HG03520 (cell line): Measurements from ENCODE around the gene RNF2.
A peak's percentile ranks its signal among the peaks of the same experiment; 100 is the strongest.
"Not testable (repeated sequence)": the region's sequence is repeated elsewhere in the genome, so short reads cannot be mapped to it uniquely, and the experiment has no call there.

Source experiments
- ATAC-seq: cut with Tn5 transposase; IDR thresholded peaks from one replicate; pipeline ENCODE4 v1.9.1; 2021; ENCODE audit warnings: mild to moderate bottlenecking, moderate library complexity; ENCODE audit not compliant: unreplicated experiment

RNF2 gene

DNA sequence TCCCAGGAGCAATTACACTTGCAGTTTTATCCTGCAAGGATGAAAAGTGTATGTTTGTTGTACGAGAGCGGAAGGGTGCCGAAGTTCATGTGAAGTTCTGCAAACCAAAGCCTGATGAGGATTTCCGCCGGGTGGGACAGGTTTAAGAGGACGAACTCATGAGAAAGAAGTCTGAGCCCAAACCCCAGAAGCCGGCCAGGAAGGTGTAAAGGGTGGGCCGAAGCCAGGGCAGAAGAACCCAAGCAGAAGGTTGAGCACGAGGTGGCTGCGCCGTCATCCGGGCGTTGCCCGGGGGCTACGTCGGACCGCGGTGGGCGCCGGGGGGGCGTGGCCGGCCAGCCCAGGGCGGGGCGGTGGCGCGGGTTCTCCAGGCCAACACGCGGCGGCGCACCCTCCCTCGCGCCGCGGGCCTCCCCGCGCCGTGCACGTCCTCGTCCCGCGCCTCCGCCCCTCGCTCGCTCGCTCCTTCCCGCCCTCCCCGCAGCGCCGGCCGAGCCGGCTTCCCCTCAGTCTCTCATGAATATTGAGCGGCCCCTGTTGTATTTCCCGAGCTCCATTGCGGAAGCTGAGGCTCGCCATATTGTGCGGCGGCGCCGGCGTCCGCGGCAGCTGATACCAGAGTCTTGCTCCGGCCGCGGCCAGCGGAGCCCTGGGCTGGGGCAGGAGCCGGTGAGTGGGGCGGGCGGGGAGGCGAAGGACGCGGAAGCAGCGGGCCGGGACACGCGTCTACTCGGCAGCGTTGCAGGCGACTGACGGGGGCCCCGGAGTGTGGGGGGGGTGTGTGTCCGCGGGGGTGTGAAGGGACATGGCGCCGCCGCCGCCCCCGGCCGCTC, at the start of gene RNF2:
Gene RNF2, plus strand, starts transcription at position 578 of the 833 bp plus-strand sequence. CDS start 41,996 bp downstream, outside the sequence.
- ATAC-seq: peak; percentile 86

GRCh38 chr1:184999974-185000373, 45.4 kb upstream of the RNF2 start:
- not testable (repeated sequence) for ATAC-seq

- ATAC-seq: not testable (repeated sequence)
These were observed 44.0 kb upstream of the RNF2 start for GRCh38 chr1:185001312-185001880.

DNA sequence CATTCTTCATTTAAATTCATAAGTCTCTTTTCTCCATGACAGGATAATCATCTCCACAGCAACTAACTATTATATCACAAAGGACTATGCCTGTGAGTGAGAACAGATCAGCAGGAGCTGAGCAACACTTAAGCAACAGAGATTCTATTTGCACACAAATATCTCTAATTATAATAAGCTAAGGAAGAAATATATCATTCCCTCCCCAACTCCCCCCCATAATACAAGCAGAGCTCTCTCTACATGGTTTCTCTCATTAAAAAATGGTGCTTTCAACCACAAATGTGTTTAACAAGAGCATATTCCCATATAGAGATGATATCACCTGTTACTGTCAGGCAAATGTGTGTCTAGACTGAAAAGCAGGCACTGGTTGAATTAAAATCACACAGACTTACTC, 36.5 kb upstream of the RNF2 start:
- no peak for ATAC-seq

- no peak for ATAC-seq
These were observed 35.0 kb upstream of the RNF2 start for GRCh38 chr1:185010361-185010760.

- ATAC-seq: no peak
These were observed 30.4 kb upstream of the RNF2 start for GRCh38 chr1:185014941-185015340.

- ATAC-seq: no peak
These were observed 29.7 kb upstream of the RNF2 start for GRCh38 chr1:185015631-185016030.

- no peak for ATAC-seq
These were observed 28.5 kb upstream of the RNF2 start for GRCh38 chr1:185016880-185017279.

DNA sequence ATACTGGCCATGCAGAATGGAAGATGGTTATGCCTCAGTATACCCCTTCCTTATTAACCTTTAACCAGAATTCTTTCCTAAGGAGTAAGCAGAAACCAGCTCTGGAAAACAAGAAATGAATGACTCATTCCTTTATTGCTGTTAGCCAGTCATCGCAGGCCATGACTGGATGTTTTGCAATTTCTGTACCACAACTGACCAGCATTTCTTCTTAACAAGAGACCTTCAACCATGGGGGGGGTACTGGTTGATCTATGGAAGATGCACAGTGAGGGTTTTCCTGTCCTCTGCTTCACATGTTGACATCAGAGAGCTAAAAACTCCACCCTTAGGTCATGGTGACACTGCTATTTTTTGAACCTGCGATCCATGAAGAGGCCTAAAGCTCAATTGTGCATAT, 28.0 kb upstream of the RNF2 start:
- no peak for ATAC-seq

DNA sequence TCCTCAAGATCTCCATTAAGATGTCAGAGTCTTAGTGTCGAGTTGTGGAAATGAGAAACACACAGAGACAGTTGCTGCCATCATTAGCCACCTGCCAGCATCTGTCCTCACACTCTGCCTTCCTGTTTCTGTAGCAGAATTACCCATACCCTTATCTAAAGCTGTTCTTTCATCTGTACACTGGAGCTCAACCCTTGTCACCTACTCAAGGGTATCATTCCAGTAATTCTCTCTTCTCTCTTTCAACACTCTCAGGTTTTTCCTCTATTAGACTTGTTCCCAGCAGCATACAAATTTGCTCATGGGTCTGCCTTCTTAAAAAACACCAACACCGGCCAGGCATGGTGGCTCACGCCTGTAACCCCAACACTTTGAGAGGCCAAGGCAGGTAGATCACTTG, 27.4 kb upstream of the RNF2 start:
- ATAC-seq: no peak

- no peak for ATAC-seq
These were observed 18.0 kb upstream of the RNF2 start for GRCh38 chr1:185027252-185027882.

DNA sequence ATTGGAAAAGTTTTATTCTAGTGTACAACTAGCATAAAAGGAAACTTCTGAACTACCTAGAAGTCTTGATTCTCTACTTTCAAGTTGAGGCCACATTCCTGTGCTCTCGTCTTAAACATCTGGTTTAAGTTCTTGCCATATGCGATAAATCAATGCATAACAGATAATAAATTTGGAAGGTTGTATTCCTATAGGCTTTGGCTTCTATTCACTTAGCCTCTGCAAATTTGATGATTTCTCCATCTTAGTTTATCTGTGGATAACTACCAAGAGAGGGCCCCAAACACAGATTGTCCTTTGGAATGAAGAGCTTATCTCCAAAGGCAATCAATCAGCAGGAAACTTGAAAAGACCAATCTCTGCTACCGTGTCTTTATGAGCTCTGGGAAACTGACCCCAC, 11.7 kb upstream of the RNF2 start:
- ATAC-seq: no peak

GRCh38 chr1:185035258-185035657, 10.1 kb upstream of the RNF2 start:
- no peak for ATAC-seq

GRCh38 chr1:185038813-185039376, 6.5 kb upstream of the RNF2 start:
- ATAC-seq: no peak

DNA sequence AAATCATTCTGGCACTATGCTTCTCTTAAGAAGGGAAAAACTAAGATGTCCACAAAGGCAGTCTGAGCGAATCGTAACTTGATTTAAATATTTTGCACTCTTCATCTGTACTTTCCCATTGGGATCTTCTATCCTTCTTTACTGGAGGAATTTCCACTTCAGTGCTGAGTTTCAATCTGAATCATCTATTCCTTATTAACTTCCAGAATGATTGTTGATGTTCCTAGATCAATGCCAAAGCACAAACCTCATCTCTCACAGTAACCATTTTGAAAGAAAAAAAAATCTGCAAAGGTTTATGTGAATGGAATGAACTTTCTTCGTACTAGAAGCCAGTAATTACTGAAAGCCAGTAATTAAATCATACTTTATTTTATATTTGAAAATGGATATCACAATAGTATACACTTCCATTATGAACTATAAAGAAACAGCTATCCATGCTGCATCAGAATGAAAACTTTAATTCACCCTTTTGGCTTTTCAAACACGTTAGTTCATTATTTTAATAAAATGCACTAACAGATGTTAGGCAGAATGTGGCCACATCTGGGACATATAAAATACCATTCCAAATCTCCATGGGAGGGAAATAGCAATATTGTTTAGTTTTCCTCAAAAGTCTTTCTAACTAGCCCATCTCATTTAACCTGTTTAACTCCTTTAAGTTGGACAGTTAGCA, 5.5 kb upstream of the RNF2 start:
- ATAC-seq: no peak

GRCh38 chr1:185040408-185040735, 5.0 kb upstream of the RNF2 start:
- ATAC-seq: no peak

DNA sequence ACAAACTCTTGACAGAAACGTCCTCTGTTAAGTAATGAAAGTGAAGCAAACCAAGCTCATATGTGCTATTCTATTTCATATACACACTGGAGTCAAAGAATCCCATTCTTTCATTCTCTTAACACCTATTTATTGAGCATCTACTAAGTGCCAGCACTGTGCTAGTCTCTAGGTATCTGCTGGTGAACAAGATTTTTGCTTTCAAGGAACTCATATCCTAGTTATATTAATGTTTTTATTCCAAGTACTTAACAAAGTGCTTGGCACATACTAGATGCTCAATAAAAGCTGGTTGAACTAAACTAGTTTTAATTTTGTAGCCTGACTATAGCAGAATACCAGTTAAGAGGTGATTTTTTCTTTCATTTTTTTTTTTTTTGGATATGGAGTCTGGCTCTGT, 3.6 kb upstream of the RNF2 start:
- no peak for ATAC-seq

GRCh38 chr1:185042737-185043136, 2.6 kb upstream of the RNF2 start:
- ATAC-seq: no peak

- ATAC-seq: no peak
These were observed 971 bp upstream of the RNF2 start for GRCh38 chr1:185044387-185044786.

GRCh38 chr1:185045814-185046492, 595 bp downstream of the RNF2 start:
- peak; percentile 31 for ATAC-seq

- ATAC-seq: no peak
These were observed 1.3 kb downstream of the RNF2 start for GRCh38 chr1:185046668-185047067.
